ENCODE results near the gene TOR3A.

DNA sequence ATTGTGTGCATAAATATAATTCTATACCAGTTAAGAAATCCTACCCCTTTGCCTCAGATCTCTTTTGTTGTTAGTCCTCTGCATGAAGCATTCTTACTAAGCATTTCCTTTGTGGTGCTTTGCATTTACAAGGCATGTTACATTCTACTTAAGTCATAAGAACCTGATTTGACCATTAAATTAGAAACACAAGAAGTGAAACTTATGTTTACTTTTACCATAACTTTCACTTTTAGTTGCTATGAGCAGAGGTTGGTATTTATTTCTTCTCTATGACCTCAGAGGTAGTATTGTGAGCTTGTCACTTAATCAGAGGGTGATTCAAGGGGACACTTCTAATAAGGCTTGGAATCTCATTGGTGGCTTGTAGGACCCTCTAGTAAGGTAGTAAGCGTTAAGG, 47.1 kb upstream of the TOR3A start:
- TF ChIP-seq, protein P1, sequence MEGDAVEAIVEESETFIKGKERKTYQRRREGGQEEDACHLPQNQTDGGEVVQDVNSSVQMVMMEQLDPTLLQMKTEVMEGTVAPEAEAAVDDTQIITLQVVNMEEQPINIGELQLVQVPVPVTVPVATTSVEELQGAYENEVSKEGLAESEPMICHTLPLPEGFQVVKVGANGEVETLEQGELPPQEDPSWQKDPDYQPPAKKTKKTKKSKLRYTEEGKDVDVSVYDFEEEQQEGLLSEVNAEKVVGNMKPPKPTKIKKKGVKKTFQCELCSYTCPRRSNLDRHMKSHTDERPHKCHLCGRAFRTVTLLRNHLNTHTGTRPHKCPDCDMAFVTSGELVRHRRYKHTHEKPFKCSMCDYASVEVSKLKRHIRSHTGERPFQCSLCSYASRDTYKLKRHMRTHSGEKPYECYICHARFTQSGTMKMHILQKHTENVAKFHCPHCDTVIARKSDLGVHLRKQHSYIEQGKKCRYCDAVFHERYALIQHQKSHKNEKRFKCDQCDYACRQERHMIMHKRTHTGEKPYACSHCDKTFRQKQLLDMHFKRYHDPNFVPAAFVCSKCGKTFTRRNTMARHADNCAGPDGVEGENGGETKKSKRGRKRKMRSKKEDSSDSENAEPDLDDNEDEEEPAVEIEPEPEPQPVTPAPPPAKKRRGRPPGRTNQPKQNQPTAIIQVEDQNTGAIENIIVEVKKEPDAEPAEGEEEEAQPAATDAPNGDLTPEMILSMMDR (conservative IDR thresholded peaks at IDR 0.05; ENCODE audit: low read depth, low read length), result no peak
- TF ChIP-seq EZH2 (IDR thresholded peaks at IDR 0.05; ENCODE audit: low read length, unreplicated experiment) (no peak), EZH2phosphoT487 (IDR thresholded peaks at IDR 0.05; ENCODE audit: borderline replicate concordance, low read length) (no peak)

All from PC-3 (cell line).